ENCODE results near the gene EHD4. TPM values are rescaled to one million over a fixed set of nuclear protein-coding genes. Genes with fewer than 3 reads are reported as not detected.

EHD4 gene
- polyA plus RNA-seq, 3 donors = 12.8 to 16.0 (median 14.2) TPM

DNA sequence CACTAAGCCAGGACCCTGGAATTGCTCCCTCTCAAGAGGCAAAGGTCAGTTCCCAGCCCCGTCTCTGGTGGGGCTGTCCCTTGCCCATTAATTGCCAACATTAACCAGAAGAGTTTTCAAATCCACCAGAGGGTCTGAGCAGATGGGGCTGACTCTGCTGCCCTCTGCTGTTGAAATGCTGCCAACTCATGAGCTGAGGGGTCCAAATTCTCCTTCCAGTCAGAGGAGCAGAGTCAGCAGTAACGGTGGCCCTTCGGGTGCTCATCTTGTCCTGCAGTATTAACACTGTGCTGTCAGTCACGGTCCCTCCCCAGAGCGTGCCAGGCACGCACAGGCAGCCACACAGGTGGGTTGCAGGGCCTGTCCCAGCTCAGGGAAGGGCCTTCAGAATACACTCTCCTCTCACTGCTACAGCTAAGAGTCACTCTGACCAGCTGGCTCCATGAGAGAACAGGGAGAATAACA is 67.8 kb downstream of the EHD4 start:
- peak overlapping the region in 1 of 2 donors; percentile 56 for H3K27ac ChIP-seq (ENCODE audit: low read depth in 1 of 2, low read length in 2 of 2)
- peaks cover 0 to 5% (median 0%) of the 10 kb centered on the region in 3 donors for H3K27me3 Mint-ChIP-seq (ENCODE audit: low read depth in 3 of 3)
- 42% methylated on average over 6 of the region's 6 CpGs for WGBS (ENCODE audit: insufficient coverage)
- no peaks in the 10 kb centered on the region for H3K27me3 ChIP-seq (ENCODE audit: control insufficient read depth in 2 of 2, insufficient read depth in 2 of 2, low read length in 2 of 2)
- peaks cover 7 to 12% of the 10 kb centered on the region in 2 donors for H3K4me1 ChIP-seq (ENCODE audit: control insufficient read depth in 1 of 2, insufficient read depth in 2 of 2, low read length in 2 of 2)
- intact Hi-C loops (cut with micrococcal nuclease) = loop anchor here (2.0 to 10.0 kb wide), 3 partner anchors 80 to 132 kb away; partner anchors contain the start of genes JMJD7 (in 1 of the 2) and MAPKBP1 (in 1 of the 2)
- H3K4me3 ChIP-seq (replicated peaks in 1 of 3; ENCODE audit: low read depth in 2 of 3, low read length in 3 of 3) = no peak overlapping the region
- H4K20me1 ChIP-seq (ENCODE audit: insufficient read depth, low read length) = peaks cover 14% of the 10 kb centered on the region
- H3K9me3 ChIP-seq (replicated peaks in 1 of 2; ENCODE audit: control insufficient read depth in 1 of 2, insufficient read depth in 1 of 2, low read length in 2 of 2) = peaks cover 0 to 11% of the 10 kb centered on the region in 2 donors
- H3K36me3 Mint-ChIP-seq = peaks cover 78 to 97% of the 10 kb centered on the region in 2 donors
- no peak overlapping the region for H3K4me2 ChIP-seq (replicated peaks; ENCODE audit: extremely low read depth, low read length, poor library complexity, severe bottlenecking)
- H3K79me2 ChIP-seq (ENCODE audit: insufficient read depth, low read length) = peaks cover 10% of the 10 kb centered on the region
- H2AFZ ChIP-seq (ENCODE audit: insufficient read depth, low read depth, low read length, poor library complexity, severe bottlenecking) = no peak overlapping the region
- TF ChIP-seq, protein P1, sequence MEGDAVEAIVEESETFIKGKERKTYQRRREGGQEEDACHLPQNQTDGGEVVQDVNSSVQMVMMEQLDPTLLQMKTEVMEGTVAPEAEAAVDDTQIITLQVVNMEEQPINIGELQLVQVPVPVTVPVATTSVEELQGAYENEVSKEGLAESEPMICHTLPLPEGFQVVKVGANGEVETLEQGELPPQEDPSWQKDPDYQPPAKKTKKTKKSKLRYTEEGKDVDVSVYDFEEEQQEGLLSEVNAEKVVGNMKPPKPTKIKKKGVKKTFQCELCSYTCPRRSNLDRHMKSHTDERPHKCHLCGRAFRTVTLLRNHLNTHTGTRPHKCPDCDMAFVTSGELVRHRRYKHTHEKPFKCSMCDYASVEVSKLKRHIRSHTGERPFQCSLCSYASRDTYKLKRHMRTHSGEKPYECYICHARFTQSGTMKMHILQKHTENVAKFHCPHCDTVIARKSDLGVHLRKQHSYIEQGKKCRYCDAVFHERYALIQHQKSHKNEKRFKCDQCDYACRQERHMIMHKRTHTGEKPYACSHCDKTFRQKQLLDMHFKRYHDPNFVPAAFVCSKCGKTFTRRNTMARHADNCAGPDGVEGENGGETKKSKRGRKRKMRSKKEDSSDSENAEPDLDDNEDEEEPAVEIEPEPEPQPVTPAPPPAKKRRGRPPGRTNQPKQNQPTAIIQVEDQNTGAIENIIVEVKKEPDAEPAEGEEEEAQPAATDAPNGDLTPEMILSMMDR (IDR thresholded peaks at IDR 0.05) = peak; percentile 88
- no peak overlapping the region for H3K9ac ChIP-seq (ENCODE audit: insufficient read depth, low read length, poor library complexity, severe bottlenecking)
- peaks cover 17% of the 10 kb centered on the region for H3K4me1 Mint-ChIP-seq
- peak; percentile 58 to 70 (median 63) for DNase-seq
- no peak overlapping the region for H3K4me3 Mint-ChIP-seq
- H3K9me3 Mint-ChIP-seq = peaks cover 2 to 9% (median 5%) of the 10 kb centered on the region in 7 donors
- peak overlapping the region; percentile 44 to 90 (median 73) for H3K27ac Mint-ChIP-seq
- H3K36me3 ChIP-seq (replicated peaks in 1 of 2; ENCODE audit: control insufficient read depth in 1 of 2, insufficient read depth in 2 of 2, low read length in 2 of 2) = peaks cover 70 to 97% of the 10 kb centered on the region in 2 donors

DNA sequence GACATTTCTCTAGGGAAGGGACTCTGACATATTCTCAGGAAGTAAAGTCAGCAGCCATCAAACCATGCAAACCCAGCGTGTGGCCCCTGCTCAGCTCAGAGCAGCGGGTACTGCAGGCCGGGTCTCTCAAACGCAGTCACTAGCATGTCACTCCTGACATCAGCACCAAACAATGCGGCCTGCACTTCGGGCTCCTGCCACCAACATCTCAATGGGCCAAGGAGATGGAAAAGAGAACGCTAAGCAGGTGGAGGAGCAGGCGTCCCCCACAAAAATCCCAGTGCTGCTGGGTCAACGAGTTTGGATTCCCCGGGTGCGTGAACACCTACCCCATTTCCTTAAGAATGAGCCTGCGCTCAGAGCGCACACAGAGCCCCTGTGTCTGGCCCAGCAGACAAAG is 68.6 kb downstream of the EHD4 start:
- peak overlapping the region in 3 of 7 donors; percentile 60 to 81 (median 68) for H3K27ac Mint-ChIP-seq
- no peak overlapping the region for H3K4me3 Mint-ChIP-seq
- Histone ChIP-seq H2AFZ (ENCODE audit: insufficient read depth, low read depth, low read length, poor library complexity, severe bottlenecking) (no peak overlapping the region), H3K4me3 (replicated peaks in 1 of 3; ENCODE audit: low read depth in 2 of 3, low read length in 3 of 3) (no peak overlapping the region), H3K79me2 (ENCODE audit: insufficient read depth, low read length) (peaks cover 10% of the 10 kb centered on the region), H3K4me1 (ENCODE audit: control insufficient read depth in 1 of 2, insufficient read depth in 2 of 2, low read length in 2 of 2) (peaks cover 7 to 12% of the 10 kb centered on the region in 2 donors), H3K27ac (ENCODE audit: low read depth in 1 of 2, low read length in 2 of 2) (peak overlapping the region in 1 of 2 donors; percentile 56), H3K27me3 (ENCODE audit: control insufficient read depth in 2 of 2, insufficient read depth in 2 of 2, low read length in 2 of 2) (no peaks in the 10 kb centered on the region), H3K4me2 (replicated peaks; ENCODE audit: extremely low read depth, low read length, poor library complexity, severe bottlenecking) (no peak overlapping the region), H4K20me1 (ENCODE audit: insufficient read depth, low read length) (peaks cover 14% of the 10 kb centered on the region), H3K36me3 (replicated peaks in 1 of 2; ENCODE audit: control insufficient read depth in 1 of 2, insufficient read depth in 2 of 2, low read length in 2 of 2) (peaks cover 69 to 97% of the 10 kb centered on the region in 2 donors), H3K9me3 (replicated peaks in 1 of 2; ENCODE audit: control insufficient read depth in 1 of 2, insufficient read depth in 1 of 2, low read length in 2 of 2) (peaks cover 0 to 11% of the 10 kb centered on the region in 2 donors), H3K9ac (ENCODE audit: insufficient read depth, low read length, poor library complexity, severe bottlenecking) (no peak overlapping the region)
- H3K9me3 Mint-ChIP-seq = peaks cover 2 to 9% (median 5%) of the 10 kb centered on the region in 7 donors
- H3K4me1 Mint-ChIP-seq = peaks cover 17% of the 10 kb centered on the region
- 98% methylated on average over 10 of the region's 13 CpGs for WGBS (ENCODE audit: insufficient coverage)
- peaks cover 0 to 5% (median 0%) of the 10 kb centered on the region in 3 donors for H3K27me3 Mint-ChIP-seq (ENCODE audit: low read depth in 3 of 3)
- H3K36me3 Mint-ChIP-seq = peaks cover 78 to 97% of the 10 kb centered on the region in 2 donors
- TF ChIP-seq, protein P1 (IDR thresholded peaks at IDR 0.05) = no peak
- intact Hi-C loops (cut with micrococcal nuclease) = loop anchor here (2.0 to 10.0 kb wide), 3 partner anchors 79 to 131 kb away; partner anchors contain the start of genes JMJD7 (in 1 of the 2) and MAPKBP1 (in 1 of the 2)
- no peak for DNase-seq

Measured in CD14-positive monocyte (primary cell).